Testis (tissue), 2 donors: Measurements from ENCODE around the gene MPZL2.

Experiments
- POLR2A ChIP-seq: fragments of 450-650 bp; IDR thresholded peaks from one replicate; pipeline ENCODE4 v1.6.1; 2017; ENCODE audit warnings: antibody characterized with exemption, mild to moderate bottlenecking, moderate library complexity
- TF ChIP-seq, protein P1 (sequence below), 3 experiments: fragments of 450-650 bp in 2 of 3; fragments of 200-600 bp in 1 of 3; sonication (generic) in 1 of 3; IDR thresholded peaks; one replicate each; pipeline ENCODE4 v1.5.1; 2016 to 2019; ENCODE audit warnings: antibody characterized with exemption in 3 of 3, mild to moderate bottlenecking in 2 of 3, moderate library complexity in 1 of 3

DNA sequence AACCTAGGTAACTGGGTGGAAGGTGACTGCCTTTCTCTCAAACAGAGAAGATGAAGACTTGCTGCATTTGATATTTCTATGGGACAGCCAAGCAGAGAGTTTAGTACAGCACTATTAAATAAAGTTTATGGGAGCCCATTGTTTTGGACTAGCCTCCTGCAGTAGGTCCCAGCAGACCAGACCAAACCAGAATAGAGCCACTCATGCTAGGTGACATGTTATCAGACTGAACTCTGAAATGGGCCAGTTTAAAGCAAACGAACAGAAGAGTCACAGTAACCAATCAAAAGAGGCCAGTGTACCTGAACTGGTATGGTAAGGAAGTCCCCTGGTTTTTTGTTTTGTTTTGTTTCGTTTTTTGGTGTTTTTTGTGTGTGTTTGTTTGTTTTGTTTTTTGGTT, 7.9 kb upstream of the MPZL2 start:
- no peak for TF ChIP-seq POLR2A
- TF ChIP-seq, protein P1, sequence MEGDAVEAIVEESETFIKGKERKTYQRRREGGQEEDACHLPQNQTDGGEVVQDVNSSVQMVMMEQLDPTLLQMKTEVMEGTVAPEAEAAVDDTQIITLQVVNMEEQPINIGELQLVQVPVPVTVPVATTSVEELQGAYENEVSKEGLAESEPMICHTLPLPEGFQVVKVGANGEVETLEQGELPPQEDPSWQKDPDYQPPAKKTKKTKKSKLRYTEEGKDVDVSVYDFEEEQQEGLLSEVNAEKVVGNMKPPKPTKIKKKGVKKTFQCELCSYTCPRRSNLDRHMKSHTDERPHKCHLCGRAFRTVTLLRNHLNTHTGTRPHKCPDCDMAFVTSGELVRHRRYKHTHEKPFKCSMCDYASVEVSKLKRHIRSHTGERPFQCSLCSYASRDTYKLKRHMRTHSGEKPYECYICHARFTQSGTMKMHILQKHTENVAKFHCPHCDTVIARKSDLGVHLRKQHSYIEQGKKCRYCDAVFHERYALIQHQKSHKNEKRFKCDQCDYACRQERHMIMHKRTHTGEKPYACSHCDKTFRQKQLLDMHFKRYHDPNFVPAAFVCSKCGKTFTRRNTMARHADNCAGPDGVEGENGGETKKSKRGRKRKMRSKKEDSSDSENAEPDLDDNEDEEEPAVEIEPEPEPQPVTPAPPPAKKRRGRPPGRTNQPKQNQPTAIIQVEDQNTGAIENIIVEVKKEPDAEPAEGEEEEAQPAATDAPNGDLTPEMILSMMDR (IDR thresholded peaks at IDR 0.05) = no peak
